ENCODE results near the gene FAM43A. TPM values are rescaled to one million over a fixed set of nuclear protein-coding genes. Genes with fewer than 3 reads are reported as not detected.

Gene FAM43A
- total and polyA plus RNA-seq, 2 of the 8 experiments (the other 6 are each of a cell fraction or from before 2014, with no cell fraction given): 2.3 to 2.6 TPM

DNA sequence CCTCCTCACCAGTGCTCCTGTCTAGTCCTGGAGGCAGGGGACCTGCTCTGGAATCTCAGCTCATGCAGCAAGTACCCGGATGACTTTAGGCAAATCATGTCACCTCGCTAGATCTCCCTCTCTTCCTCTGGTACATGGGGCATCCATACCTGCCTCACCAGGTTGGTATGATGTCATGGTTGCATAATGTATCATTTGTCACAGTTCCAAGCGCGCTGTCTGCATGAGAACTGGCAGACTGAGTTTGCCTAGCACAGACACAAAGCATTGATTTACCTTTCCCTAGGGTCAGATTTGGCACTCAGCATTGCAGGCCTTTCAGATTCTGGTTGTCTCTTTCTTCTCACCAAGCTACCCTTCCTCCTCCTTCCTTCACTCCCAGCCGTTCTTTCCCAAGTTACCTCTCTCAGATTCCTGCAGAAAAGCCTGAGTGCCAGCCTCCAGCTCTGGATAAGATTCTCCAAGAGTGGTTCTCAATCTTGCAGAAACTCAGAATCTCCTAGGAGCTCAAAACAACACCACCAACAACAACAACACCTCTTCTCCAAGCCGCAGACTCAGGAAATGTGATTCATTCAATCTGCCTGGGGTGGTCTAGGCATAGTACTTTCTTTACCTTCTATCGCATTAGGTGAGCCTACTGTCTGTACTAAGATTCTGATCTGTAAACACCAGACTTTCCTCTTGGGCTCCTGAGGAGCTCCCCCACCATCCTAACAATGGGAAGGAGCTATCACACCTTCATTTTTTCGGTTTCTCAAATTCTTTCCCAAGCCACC is 29.5 kb downstream of the FAM43A start (continued):
- no peak for TF ChIP-seq SIN3A (conservative IDR thresholded peaks at IDR 0.05 in 1 of 2, IDR thresholded peaks at IDR 0.05 in 1 of 2; ENCODE audit: low read depth in 1 of 2, low read length in 2 of 2)
- TF ChIP-seq BCL11A (IDR thresholded peaks at IDR 0.05; ENCODE audit: low read depth in 2 of 2, low read length in 2 of 2): no peak
